Activated CD4-positive, alpha-beta T cell treated with anti-CD3 and anti-CD28 coated beads, Interleukin-2, amount 10 ng/mL, durations not matched to agents 24 days and 14 days (primary cell): ENCODE results near the gene ISYNA1. TPM values are rescaled to one million over a fixed set of nuclear protein-coding genes. Genes with fewer than 3 reads are reported as not detected.

Experiments used
- DNase-seq: peaks from one replicate; pipeline ENCODE4 v3.0.0; 2022
- H3K27ac Mint-ChIP-seq: one replicate; pipeline ENCODE4 v1.8.0; 2022; ENCODE audit warnings: mild to moderate bottlenecking, mixed read lengths
- H3K27me3 Mint-ChIP-seq: one replicate; pipeline ENCODE4 v1.8.0; 2022; ENCODE audit warnings: mixed read lengths
- H3K36me3 Mint-ChIP-seq: one replicate; pipeline ENCODE4 v1.8.0; 2022; ENCODE audit warnings: low read depth, mild to moderate bottlenecking, mixed read lengths
- H3K4me1 Mint-ChIP-seq: one replicate; pipeline ENCODE4 v1.8.0; 2021; ENCODE audit warnings: mixed read lengths
- H3K4me3 Mint-ChIP-seq: one replicate; pipeline ENCODE4 v1.8.0; 2022; ENCODE audit warnings: mild to moderate bottlenecking, moderate library complexity, mixed read lengths
- H3K9me3 Mint-ChIP-seq: one replicate; pipeline ENCODE4 v1.8.0; 2021; ENCODE audit warnings: mixed read lengths
- intact Hi-C: fragments of 100-400 bp; cut with micrococcal nuclease; formaldehyde crosslinking; loops from one replicate; pipeline ENCODE4 v1.15.1; 2023
- total RNA-seq: library from RNA; stranded (reverse); gene quantifications from 2 replicates; pipeline ENCODE4 v1.2.3, GENCODE V29; 2022

Gene ISYNA1
- total RNA-seq, 1 donor from 2014 or later, result 10.9 TPM

- Mint-ChIP-seq H3K4me3 (no peak overlapping the region), H3K27me3 (no peaks in the 10 kb centered on the region), H3K9me3 (no peaks in the 10 kb centered on the region), H3K4me1 (peaks cover 13% of the 10 kb centered on the region), H3K27ac (no peak overlapping the region), H3K36me3 (peaks cover 22% of the 10 kb centered on the region)
- intact Hi-C loops, result loop anchor here (10.0 kb wide), 1 partner anchor 384 kb away; no protein-coding TSS in a partner anchor
- no peak for DNase-seq
These were observed 23.0 kb upstream of the ISYNA1 start for GRCh38 chr19:18460900-18461299.

- intact Hi-C loops, result loop anchor here (10.0 kb wide), 1 partner anchor 217 kb away; no protein-coding TSS in a partner anchor
- Mint-ChIP-seq H3K4me1 (peaks cover 3% of the 10 kb centered on the region), H3K36me3 (peaks cover 23% of the 10 kb centered on the region)
These were observed 19.8 kb upstream of the ISYNA1 start for GRCh38 chr19:18457483-18458331.

GRCh38 chr19:18456974-18457373, 19.0 kb upstream of the ISYNA1 start:
- H3K4me1 Mint-ChIP-seq, result peaks cover 2% of the 10 kb centered on the region
- H3K27me3 Mint-ChIP-seq, result no peaks in the 10 kb centered on the region
- peaks cover 24% of the 10 kb centered on the region for H3K36me3 Mint-ChIP-seq
- intact Hi-C loops, result loop anchor here (10.0 kb wide), 1 partner anchor 218 kb away; no protein-coding TSS in a partner anchor
- no peak overlapping the region for H3K4me3 Mint-ChIP-seq
- H3K27ac Mint-ChIP-seq, result no peak overlapping the region
- no peak for DNase-seq
- H3K9me3 Mint-ChIP-seq, result no peaks in the 10 kb centered on the region

More at GRCh38 chr19:18457483-18458331, 19.8 kb upstream of the ISYNA1 start:
- Mint-ChIP-seq H3K27ac (no peak overlapping the region), H3K9me3 (no peaks in the 10 kb centered on the region), H3K4me3 (no peak overlapping the region), H3K27me3 (no peaks in the 10 kb centered on the region)
- no peak for DNase-seq

GRCh38 chr19:18456279-18456678, 18.3 kb upstream of the ISYNA1 start:
- Mint-ChIP-seq H3K9me3 (no peaks in the 10 kb centered on the region), H3K4me3 (no peak overlapping the region), H3K4me1 (no peaks in the 10 kb centered on the region), H3K36me3 (peaks cover 20% of the 10 kb centered on the region), H3K27me3 (no peaks in the 10 kb centered on the region), H3K27ac (no peak overlapping the region)
- DNase-seq, result no peak
- intact Hi-C loops, result loop anchor here (10.0 kb wide), 1 partner anchor 219 kb away; no protein-coding TSS in a partner anchor

GRCh38 chr19:18453269-18454024, 15.5 kb upstream of the ISYNA1 start:
- DNase-seq, result no peak
- Mint-ChIP-seq H3K36me3 (peaks cover 30% of the 10 kb centered on the region), H3K27ac (peak overlapping the region; percentile 45), H3K4me3 (no peak overlapping the region), H3K27me3 (no peaks in the 10 kb centered on the region), H3K9me3 (no peaks in the 10 kb centered on the region), H3K4me1 (peaks cover 2% of the 10 kb centered on the region)
- intact Hi-C loops, result loop anchor here (10.0 kb wide), 1 partner anchor 221 kb away; no protein-coding TSS in a partner anchor

- H3K27ac Mint-ChIP-seq, result no peak overlapping the region
- DNase-seq, result no peak
- H3K36me3 Mint-ChIP-seq, result peaks cover 30% of the 10 kb centered on the region
These were observed 14.5 kb upstream of the ISYNA1 start for GRCh38 chr19:18452386-18452785.

GRCh38 chr19:18450931-18451836, 13.3 kb upstream of the ISYNA1 start:
- no peaks in the 10 kb centered on the region for H3K27me3 Mint-ChIP-seq
- peaks cover 35% of the 10 kb centered on the region for H3K36me3 Mint-ChIP-seq

More at GRCh38 chr19:18452386-18452785, 14.5 kb upstream of the ISYNA1 start:
- H3K4me1 Mint-ChIP-seq, result peaks cover 2% of the 10 kb centered on the region
- no peak overlapping the region for H3K4me3 Mint-ChIP-seq
- intact Hi-C loops, result loop anchor here (10.0 kb wide), 1 partner anchor 222 kb away; no protein-coding TSS in a partner anchor
- H3K9me3 Mint-ChIP-seq, result no peaks in the 10 kb centered on the region
- H3K27me3 Mint-ChIP-seq, result no peaks in the 10 kb centered on the region

GRCh38 chr19:18450021-18450930, 12.3 kb upstream of the ISYNA1 start:
- Mint-ChIP-seq H3K4me1 (peaks cover 2% of the 10 kb centered on the region), H3K27ac (no peak overlapping the region), H3K36me3 (peaks cover 30% of the 10 kb centered on the region), H3K9me3 (no peaks in the 10 kb centered on the region), H3K27me3 (no peaks in the 10 kb centered on the region), H3K4me3 (no peak overlapping the region)
- intact Hi-C loops, result loop anchor here (10.0 kb wide), 1 partner anchor 225 kb away; no protein-coding TSS in a partner anchor
- DNase-seq, result no peak

More at GRCh38 chr19:18450931-18451836, 13.3 kb upstream of the ISYNA1 start:
- DNase-seq, result peak; percentile 97
- Mint-ChIP-seq H3K4me3 (no peak overlapping the region), H3K4me1 (peaks cover 2% of the 10 kb centered on the region), H3K9me3 (no peaks in the 10 kb centered on the region), H3K27ac (no peak overlapping the region)
- intact Hi-C loops, result loop anchor here (10.0 kb wide), 1 partner anchor 224 kb away; no protein-coding TSS in a partner anchor

- intact Hi-C loops, result no loop called here
- H3K4me3 Mint-ChIP-seq, result no peak overlapping the region
- DNase-seq, result no peak
- H3K9me3 Mint-ChIP-seq, result no peaks in the 10 kb centered on the region
- H3K36me3 Mint-ChIP-seq, result peaks cover 32% of the 10 kb centered on the region
- H3K4me1 Mint-ChIP-seq, result peaks cover 2% of the 10 kb centered on the region
- H3K27ac Mint-ChIP-seq, result no peak overlapping the region
- H3K27me3 Mint-ChIP-seq, result no peaks in the 10 kb centered on the region
These were observed 11.6 kb upstream of the ISYNA1 start for GRCh38 chr19:18449552-18449951.

- Mint-ChIP-seq H3K9me3 (peaks cover 5% of the 10 kb centered on the region), H3K27ac (no peak overlapping the region), H3K4me1 (peaks cover 13% of the 10 kb centered on the region), H3K36me3 (peaks cover 42% of the 10 kb centered on the region), H3K27me3 (no peaks in the 10 kb centered on the region), H3K4me3 (no peak overlapping the region)
- intact Hi-C loops, result no loop called here
- no peak for DNase-seq
These were observed 9.0 kb upstream of the ISYNA1 start for GRCh38 chr19:18446811-18447359.

- H3K27ac Mint-ChIP-seq, result no peak overlapping the region
- no peak overlapping the region for H3K4me3 Mint-ChIP-seq
- no peaks in the 10 kb centered on the region for H3K27me3 Mint-ChIP-seq
- peaks cover 5% of the 10 kb centered on the region for H3K9me3 Mint-ChIP-seq
- peaks cover 44% of the 10 kb centered on the region for H3K36me3 Mint-ChIP-seq
- intact Hi-C loops, result no loop called here
- H3K4me1 Mint-ChIP-seq, result peaks cover 15% of the 10 kb centered on the region
- no peak for DNase-seq
These were observed 8.3 kb upstream of the ISYNA1 start for GRCh38 chr19:18446145-18446810.
